PC-9 (cell line): ENCODE measurements around the gene SHH.

Experiments
- CTCF ChIP-seq: fragments of 200-600 bp; sonication (generic); conservative IDR thresholded peaks from 2 replicates; pipeline ENCODE4 v1.6.1; 2017; ENCODE audit warnings: mixed run types, antibody characterized with exemption, mild to moderate bottlenecking, moderate library complexity
- EZH2 ChIP-seq: fragments of 200-600 bp; sonication (generic); IDR thresholded peaks from 2 replicates; pipeline ENCODE4 v1.8.0; 2017; ENCODE audit warnings: antibody characterized with exemption, low read depth

GRCh38 chr7:155773531-155773930 is 38.7 kb downstream of the SHH start:
- TF ChIP-seq CTCF, result no peak
- no peak for TF ChIP-seq EZH2
